Measurements from ENCODE around the gene MAP2K3.

DNA sequence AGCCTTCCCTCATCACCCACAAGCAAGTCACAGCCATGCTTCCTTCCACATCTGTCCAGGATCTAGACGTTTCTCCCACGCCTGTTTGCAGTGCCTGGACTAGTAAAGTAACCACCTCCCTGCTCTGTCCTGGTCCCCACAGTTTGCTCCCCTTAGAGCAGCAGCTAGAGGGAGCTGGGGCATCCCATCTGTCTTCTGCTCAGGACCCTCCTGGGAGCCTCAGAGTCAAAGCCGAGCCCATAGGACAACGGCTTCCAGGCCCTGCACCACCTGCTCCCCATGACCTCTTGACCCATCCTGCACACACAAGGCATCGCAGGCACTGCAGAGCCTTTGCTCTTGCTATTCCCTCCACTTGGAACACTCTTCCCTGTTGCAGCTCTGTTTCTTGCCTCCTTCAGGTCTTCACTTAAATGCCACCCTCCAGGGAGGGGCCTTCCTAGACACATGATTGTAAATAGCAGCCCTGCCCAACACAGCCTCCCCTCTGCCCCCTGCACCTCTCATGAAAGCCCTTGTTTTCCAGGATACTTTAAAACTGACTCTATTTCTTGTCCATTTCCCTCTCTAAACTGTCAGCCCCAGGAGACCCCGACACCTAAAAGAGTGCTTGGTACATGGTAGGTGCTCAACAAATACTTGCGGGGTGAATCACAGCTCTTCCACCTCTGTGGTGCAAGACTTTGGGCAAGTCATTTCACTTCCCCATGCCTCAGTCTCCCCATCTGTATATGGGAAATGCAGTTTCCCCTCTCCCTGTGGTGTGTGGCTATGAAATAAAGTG is 34.4 kb upstream of the MAP2K3 start:
- TF ChIP-seq, protein P1, sequence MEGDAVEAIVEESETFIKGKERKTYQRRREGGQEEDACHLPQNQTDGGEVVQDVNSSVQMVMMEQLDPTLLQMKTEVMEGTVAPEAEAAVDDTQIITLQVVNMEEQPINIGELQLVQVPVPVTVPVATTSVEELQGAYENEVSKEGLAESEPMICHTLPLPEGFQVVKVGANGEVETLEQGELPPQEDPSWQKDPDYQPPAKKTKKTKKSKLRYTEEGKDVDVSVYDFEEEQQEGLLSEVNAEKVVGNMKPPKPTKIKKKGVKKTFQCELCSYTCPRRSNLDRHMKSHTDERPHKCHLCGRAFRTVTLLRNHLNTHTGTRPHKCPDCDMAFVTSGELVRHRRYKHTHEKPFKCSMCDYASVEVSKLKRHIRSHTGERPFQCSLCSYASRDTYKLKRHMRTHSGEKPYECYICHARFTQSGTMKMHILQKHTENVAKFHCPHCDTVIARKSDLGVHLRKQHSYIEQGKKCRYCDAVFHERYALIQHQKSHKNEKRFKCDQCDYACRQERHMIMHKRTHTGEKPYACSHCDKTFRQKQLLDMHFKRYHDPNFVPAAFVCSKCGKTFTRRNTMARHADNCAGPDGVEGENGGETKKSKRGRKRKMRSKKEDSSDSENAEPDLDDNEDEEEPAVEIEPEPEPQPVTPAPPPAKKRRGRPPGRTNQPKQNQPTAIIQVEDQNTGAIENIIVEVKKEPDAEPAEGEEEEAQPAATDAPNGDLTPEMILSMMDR (IDR thresholded peaks at IDR 0.05): no peak
- TF ChIP-seq POLR2A (IDR thresholded peaks at IDR 0.05): no peak

Measured in tibial nerve (tissue), 3 donors.